Left lung (tissue), 10 donors: Measurements from ENCODE around the gene RBM19. TPM values are rescaled to one million over a fixed set of nuclear protein-coding genes. Genes with fewer than 3 reads are reported as not detected.

ENCODE experiments used
- ATAC-seq: fragments of 200-7000 bp; cut with Tn5 transposase; one replicate; pipeline ENCODE4 v1.9.1; 2020; ENCODE audit warnings: moderate library complexity
- DNase-seq, 4 donors: peaks; one replicate each; pipeline ENCODE4 v3.0.0-alpha.2; 2013 to 2020
- H3K27ac ChIP-seq, 2 donors: fragments of 200-600 bp; sonication (generic) in 1 of 2; one replicate each; pipeline versions ENCODE4 v1.5.0 to v1.8.0; 2020 to 2021
- H3K27me3 ChIP-seq, 2 donors: fragments of 200-600 bp; sonication (generic) in 1 of 2; one replicate each; pipeline versions ENCODE4 v1.5.0 to v1.8.0; 2020 to 2021
- H3K36me3 ChIP-seq, 2 donors: fragments of 200-600 bp; sonication (generic) in 1 of 2; one replicate each; pipeline versions ENCODE4 v1.5.0 to v1.8.0; 2020 to 2021
- H3K4me1 ChIP-seq, 2 donors: fragments of 200-600 bp; one replicate each; pipeline ENCODE4 v1.8.0; 2021
- H3K4me3 ChIP-seq, 2 donors: fragments of 200-600 bp; sonication (generic) in 1 of 2; one replicate each; pipeline versions ENCODE4 v1.5.0 to v1.8.0; 2020 to 2021; ENCODE audit warnings: mild to moderate bottlenecking in 1 of 2
- H3K9me3 ChIP-seq, 2 donors: fragments of 200-600 bp; sonication (generic) in 1 of 2; one replicate each; pipeline versions ENCODE4 v1.5.0 to v1.8.0; 2020 to 2021
- CTCF ChIP-seq, 2 donors: fragments of 200-600 bp; sonication (generic) in 1 of 2; IDR thresholded peaks; one replicate each; pipeline versions ENCODE4 v1.5.0 to v1.8.0; 2021; ENCODE audit warnings: antibody characterized with exemption in 2 of 2
- intact Hi-C, 2 donors: fragments of 100-400 bp; cut with DNase I; formaldehyde crosslinking; loops; one replicate each; pipeline versions ENCODE4 v1.11.2 to v1.14.2; 2022
- polyA plus RNA-seq, 6 donors: library from polyadenylated mRNA; unstranded; fragments of 120-200 nt; gene quantifications; one replicate each; pipeline ENCODE4 v1.2.1, GENCODE V29; 2013; ENCODE audit not compliant: insufficient read length in 6 of 6
- total RNA-seq, 2 donors: library from RNA; stranded (reverse); fragmentation: NEBNext Ultra II Directional; extraction: Animal tissue kit (Norgen Biotek cat#: 25700); gene quantifications; one replicate each; pipeline ENCODE4 v1.2.1, GENCODE V29; 2021
- donor health status: DM: no; HTN: yes; CAD: no.
- donor health status: DM: no; HTN: no; CAD: no.

Gene RBM19
- total and polyA plus RNA-seq, 8 donors: 21.5 to 33.4 (median 31.2) TPM

- intact Hi-C loops: no loop called here
- no peak for TF ChIP-seq CTCF (IDR thresholded peaks at IDR 0.05)
- ATAC-seq (no peak), DNase-seq (no peak)
- Histone ChIP-seq H3K4me3 (no peak overlapping the region), H3K27me3 (no peaks in the 10 kb centered on the region), H3K9me3 (no peaks in the 10 kb centered on the region), H3K36me3 (peaks cover 0 to 24% of the 10 kb centered on the region in 2 donors), H3K27ac (no peak overlapping the region), H3K4me1 (no peaks in the 10 kb centered on the region)
These were observed 90.4 kb downstream of the RBM19 start for GRCh38 chr12:113875691-113876090.

GRCh38 chr12:113874999-113875561 lies 91.0 kb downstream of the RBM19 start:
- ATAC-seq (no peak), DNase-seq (no peak)
- Histone ChIP-seq H3K27ac (no peak overlapping the region), H3K4me1 (no peaks in the 10 kb centered on the region), H3K27me3 (no peaks in the 10 kb centered on the region), H3K36me3 (peaks cover 0 to 24% of the 10 kb centered on the region in 2 donors), H3K4me3 (no peak overlapping the region), H3K9me3 (no peaks in the 10 kb centered on the region)
- no peak for TF ChIP-seq CTCF (IDR thresholded peaks at IDR 0.05)
- intact Hi-C loops: no loop called here

- no peak overlapping the region for H3K27ac ChIP-seq
- no peak overlapping the region for H3K4me3 ChIP-seq
- no peak for TF ChIP-seq CTCF (IDR thresholded peaks at IDR 0.05)
- no peak for ATAC-seq
- DNase-seq: no peak
- H3K36me3 ChIP-seq: peaks cover 0 to 24% of the 10 kb centered on the region in 2 donors
- no peaks in the 10 kb centered on the region for H3K27me3 ChIP-seq
- intact Hi-C loops: no loop called here
- H3K9me3 ChIP-seq: no peaks in the 10 kb centered on the region
- H3K4me1 ChIP-seq: no peaks in the 10 kb centered on the region
These were observed 91.8 kb downstream of the RBM19 start for GRCh38 chr12:113874326-113874725.

GRCh38 chr12:113873740-113874139 lies 92.4 kb downstream of the RBM19 start:
- ATAC-seq (no peak), DNase-seq (no peak)

GRCh38 chr12:113870890-113871289 lies 95.2 kb downstream of the RBM19 start:
- Histone ChIP-seq H3K9me3 (no peaks in the 10 kb centered on the region), H3K4me3 (no peak overlapping the region), H3K27me3 (no peaks in the 10 kb centered on the region), H3K4me1 (no peaks in the 10 kb centered on the region), H3K36me3 (peaks cover 0 to 15% of the 10 kb centered on the region in 2 donors), H3K27ac (no peak overlapping the region)
- DNase-seq: no peak
- intact Hi-C loops: no loop called here
- no peak for ATAC-seq
- no peak for TF ChIP-seq CTCF (IDR thresholded peaks at IDR 0.05)

More at GRCh38 chr12:113873740-113874139, 92.4 kb downstream of the RBM19 start:
- no peak overlapping the region for H3K27ac ChIP-seq
- H3K9me3 ChIP-seq: no peaks in the 10 kb centered on the region
- no peaks in the 10 kb centered on the region for H3K27me3 ChIP-seq
- peaks cover 0 to 19% of the 10 kb centered on the region in 2 donors for H3K36me3 ChIP-seq
- no peaks in the 10 kb centered on the region for H3K4me1 ChIP-seq
- no peak for TF ChIP-seq CTCF (IDR thresholded peaks at IDR 0.05)
- H3K4me3 ChIP-seq: no peak overlapping the region
- intact Hi-C loops: no loop called here
